Immature natural killer cell (primary cell): ENCODE measurements around the gene TBATA. TPM values are rescaled to one million over a fixed set of nuclear protein-coding genes. Genes with fewer than 3 reads are reported as not detected.

Experiments
- DNase-seq, 3 donors: peaks; one replicate each; pipeline ENCODE4 v3.0.0; 2022; ENCODE audit warnings: mixed read lengths in 1 of 3
- H3K27ac Mint-ChIP-seq, 6 donors: one replicate each; pipeline ENCODE4 v1.8.0; 2020; ENCODE audit warnings: mixed read lengths in 6 of 6, mild to moderate bottlenecking in 5 of 6, inconsistent platforms in 4 of 6, moderate library complexity in 3 of 6
- H3K27me3 Mint-ChIP-seq, 3 donors: one replicate each; pipeline ENCODE4 v1.8.0; 2020 to 2021; ENCODE audit warnings: low read depth in 3 of 3, mild to moderate bottlenecking in 3 of 3, mixed read lengths in 3 of 3, moderate library complexity in 3 of 3, inconsistent platforms in 1 of 3
- H3K36me3 Mint-ChIP-seq, 3 donors: one replicate each; pipeline ENCODE4 v1.8.0; 2020; ENCODE audit warnings: mixed read lengths in 3 of 3, inconsistent platforms in 2 of 3, mild to moderate bottlenecking in 2 of 3
- H3K4me1 Mint-ChIP-seq, 2 donors: one replicate each; pipeline ENCODE4 v1.8.0; 2020; ENCODE audit warnings: inconsistent platforms in 2 of 2, mild to moderate bottlenecking in 2 of 2, mixed read lengths in 2 of 2, moderate library complexity in 1 of 2
- H3K4me3 Mint-ChIP-seq, 5 donors: one replicate each; pipeline ENCODE4 v1.8.0; 2020; ENCODE audit warnings: mild to moderate bottlenecking in 5 of 5, mixed read lengths in 5 of 5, inconsistent platforms in 3 of 5, moderate library complexity in 3 of 5
- H3K9me3 Mint-ChIP-seq, 6 donors: one replicate each; pipeline ENCODE4 v1.8.0; 2020; ENCODE audit warnings: mild to moderate bottlenecking in 6 of 6, mixed read lengths in 6 of 6, inconsistent platforms in 4 of 6, moderate library complexity in 3 of 6
- polyA plus RNA-seq, 3 donors: library from polyadenylated mRNA; unstranded; fragments of 300-500 nt; fragmentation: Illumina TruSeq; gene quantifications; one replicate each; pipeline ENCODE4 v1.2.3, GENCODE V29; 2021

Gene TBATA
- polyA plus RNA-seq, 3 donors from 2014 or later = not detected

- H3K4me1 Mint-ChIP-seq = peaks cover 8 to 11% of the 10 kb centered on the region in 2 donors
- H3K27me3 Mint-ChIP-seq = peaks cover 0 to 7% (median 3%) of the 10 kb centered on the region in 3 donors
Observed at GRCh38 chr10:70757856-70758255, 27.3 kb downstream of the TBATA start.

GRCh38 chr10:70756700-70757360, 28.3 kb downstream of the TBATA start:
- no peak for DNase-seq
- Mint-ChIP-seq H3K36me3 (no peaks in the 10 kb centered on the region), H3K27ac (no peak overlapping the region), H3K4me3 (no peak overlapping the region), H3K4me1 (peaks cover 8 to 11% of the 10 kb centered on the region in 2 donors), H3K9me3 (no peaks in the 10 kb centered on the region), H3K27me3 (peaks cover 0 to 9% (median 3%) of the 10 kb centered on the region in 3 donors)

More at GRCh38 chr10:70757856-70758255, 27.3 kb downstream of the TBATA start:
- Mint-ChIP-seq H3K4me3 (no peak overlapping the region), H3K9me3 (no peaks in the 10 kb centered on the region), H3K27ac (no peak overlapping the region), H3K36me3 (no peaks in the 10 kb centered on the region)
- no peak for DNase-seq

GRCh38 chr10:70753841-70754621, 31.1 kb downstream of the TBATA start:
- peaks cover 5 to 7% of the 10 kb centered on the region in 2 donors for H3K4me1 Mint-ChIP-seq
- no peak overlapping the region for H3K4me3 Mint-ChIP-seq
- H3K27ac Mint-ChIP-seq = no peak overlapping the region
- no peaks in the 10 kb centered on the region for H3K9me3 Mint-ChIP-seq
- H3K36me3 Mint-ChIP-seq = no peaks in the 10 kb centered on the region
- no peak for DNase-seq
- H3K27me3 Mint-ChIP-seq = peaks cover 0 to 6% (median under 1%) of the 10 kb centered on the region in 3 donors

- H3K4me3 Mint-ChIP-seq = no peak overlapping the region
- DNase-seq = no peak
- no peaks in the 10 kb centered on the region for H3K9me3 Mint-ChIP-seq
- peak overlapping the region in 1 of 6 donors; percentile 65 for H3K27ac Mint-ChIP-seq
- peaks cover 0 to 5% (median 0%) of the 10 kb centered on the region in 3 donors for H3K27me3 Mint-ChIP-seq
- no peaks in the 10 kb centered on the region for H3K4me1 Mint-ChIP-seq
- no peaks in the 10 kb centered on the region for H3K36me3 Mint-ChIP-seq
Observed at GRCh38 chr10:70753026-70753663, 32.0 kb downstream of the TBATA start.

- H3K4me3 Mint-ChIP-seq = no peak overlapping the region
- H3K36me3 Mint-ChIP-seq = no peaks in the 10 kb centered on the region
- DNase-seq = no peak
- H3K27ac Mint-ChIP-seq = peak overlapping the region in 1 of 6 donors; percentile 65
- H3K4me1 Mint-ChIP-seq = no peaks in the 10 kb centered on the region
- peaks cover 0 to 5% (median 0%) of the 10 kb centered on the region in 3 donors for H3K27me3 Mint-ChIP-seq
- H3K9me3 Mint-ChIP-seq = no peaks in the 10 kb centered on the region
Observed at GRCh38 chr10:70752571-70752970, 32.6 kb downstream of the TBATA start.

GRCh38 chr10:70751991-70752390, 33.2 kb downstream of the TBATA start:
- Mint-ChIP-seq H3K27me3 (peaks cover 0 to 7% (median 0%) of the 10 kb centered on the region in 3 donors), H3K9me3 (no peaks in the 10 kb centered on the region), H3K36me3 (no peaks in the 10 kb centered on the region), H3K27ac (no peak overlapping the region), H3K4me3 (no peak overlapping the region), H3K4me1 (no peaks in the 10 kb centered on the region)
- no peak for DNase-seq

GRCh38 chr10:70751356-70751755, 33.8 kb downstream of the TBATA start:
- DNase-seq = no peak
- Mint-ChIP-seq H3K36me3 (no peaks in the 10 kb centered on the region), H3K4me3 (no peak overlapping the region), H3K27ac (peak overlapping the region in 1 of 6 donors; percentile 45), H3K27me3 (peaks cover 0 to 7% (median 0%) of the 10 kb centered on the region in 3 donors), H3K9me3 (no peaks in the 10 kb centered on the region), H3K4me1 (no peaks in the 10 kb centered on the region)

GRCh38 chr10:70750156-70750703, 34.9 kb downstream of the TBATA start:
- H3K27ac Mint-ChIP-seq = no peak overlapping the region

GRCh38 chr10:70749756-70750155, 35.4 kb downstream of the TBATA start:
- no peak overlapping the region for H3K27ac Mint-ChIP-seq

More at GRCh38 chr10:70750156-70750703, 34.9 kb downstream of the TBATA start:
- no peaks in the 10 kb centered on the region for H3K4me1 Mint-ChIP-seq
- peaks cover 0 to 7% (median 0%) of the 10 kb centered on the region in 3 donors for H3K27me3 Mint-ChIP-seq
- DNase-seq = no peak
- H3K9me3 Mint-ChIP-seq = no peaks in the 10 kb centered on the region
- H3K36me3 Mint-ChIP-seq = no peaks in the 10 kb centered on the region
- H3K4me3 Mint-ChIP-seq = no peak overlapping the region

GRCh38 chr10:70748801-70749573, 36.2 kb downstream of the TBATA start:
- H3K9me3 Mint-ChIP-seq = no peaks in the 10 kb centered on the region
- no peak overlapping the region for H3K4me3 Mint-ChIP-seq
- DNase-seq = no peak
- H3K27me3 Mint-ChIP-seq = peaks cover 0 to 5% (median 0%) of the 10 kb centered on the region in 3 donors
- no peaks in the 10 kb centered on the region for H3K36me3 Mint-ChIP-seq
- no peaks in the 10 kb centered on the region for H3K4me1 Mint-ChIP-seq
- H3K27ac Mint-ChIP-seq = no peak overlapping the region

More at GRCh38 chr10:70749756-70750155, 35.4 kb downstream of the TBATA start:
- no peaks in the 10 kb centered on the region for H3K36me3 Mint-ChIP-seq
- no peaks in the 10 kb centered on the region for H3K4me1 Mint-ChIP-seq
- peaks cover 0 to 7% (median 0%) of the 10 kb centered on the region in 3 donors for H3K27me3 Mint-ChIP-seq
- H3K4me3 Mint-ChIP-seq = no peak overlapping the region
- no peaks in the 10 kb centered on the region for H3K9me3 Mint-ChIP-seq
- no peak for DNase-seq

- Mint-ChIP-seq H3K4me1 (no peaks in the 10 kb centered on the region), H3K36me3 (no peaks in the 10 kb centered on the region), H3K27me3 (peaks cover 0 to 4% (median 0%) of the 10 kb centered on the region in 3 donors), H3K4me3 (no peak overlapping the region), H3K27ac (no peak overlapping the region), H3K9me3 (no peaks in the 10 kb centered on the region)
- DNase-seq = no peak
Observed at GRCh38 chr10:70748305-70748704, 36.9 kb downstream of the TBATA start.

GRCh38 chr10:70747192-70747965, 37.8 kb downstream of the TBATA start:
- Mint-ChIP-seq H3K4me1 (peaks cover 8% of the 10 kb centered on the region in 2 donors), H3K36me3 (no peaks in the 10 kb centered on the region), H3K9me3 (no peaks in the 10 kb centered on the region), H3K4me3 (no peak overlapping the region), H3K27ac (no peak overlapping the region), H3K27me3 (peaks cover 0 to 4% (median 0%) of the 10 kb centered on the region in 3 donors)
- DNase-seq = no peak
